ENCODE results near the gene PIH1D1.
"Not testable (repeated sequence)": the region's sequence is repeated elsewhere in the genome, so short reads cannot be mapped to it uniquely, and the experiment has no call there.

PIH1D1 gene

DNA sequence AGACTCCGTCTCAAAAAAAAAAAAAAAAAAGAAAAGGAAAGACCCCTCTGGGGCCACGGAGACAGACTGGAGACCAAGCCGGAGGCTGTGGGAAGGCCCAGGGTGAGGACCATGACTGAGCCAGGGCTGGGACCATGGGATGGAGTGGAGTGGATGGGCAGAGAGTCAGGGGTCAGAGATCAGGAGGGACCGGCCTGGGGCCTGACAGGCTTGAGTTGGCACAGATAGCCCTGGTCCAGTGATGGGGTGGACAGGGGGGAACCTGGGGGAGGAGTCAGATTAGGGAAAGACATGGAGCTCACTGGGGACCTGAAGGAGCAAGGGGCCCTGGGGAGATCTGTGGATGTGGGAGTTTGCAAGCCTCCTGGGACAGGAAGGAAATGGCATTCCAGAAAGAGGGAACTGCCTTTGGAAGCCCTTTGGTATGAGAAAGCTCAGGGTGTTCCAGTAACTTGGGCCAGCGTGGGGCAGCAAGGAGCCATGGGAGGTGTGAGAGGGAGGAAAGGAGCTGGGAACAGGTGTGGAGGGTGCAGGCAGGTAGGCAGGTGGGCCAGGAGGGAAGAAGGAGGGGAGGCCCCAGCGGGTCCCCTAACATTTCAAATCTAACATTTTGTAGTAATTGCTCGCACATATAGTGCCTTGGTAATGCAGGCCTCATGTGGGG is 29.5 kb upstream of the PIH1D1 start:
- DNase-seq (ENCODE audit: low read depth in 2 of 2): no peak

DNA sequence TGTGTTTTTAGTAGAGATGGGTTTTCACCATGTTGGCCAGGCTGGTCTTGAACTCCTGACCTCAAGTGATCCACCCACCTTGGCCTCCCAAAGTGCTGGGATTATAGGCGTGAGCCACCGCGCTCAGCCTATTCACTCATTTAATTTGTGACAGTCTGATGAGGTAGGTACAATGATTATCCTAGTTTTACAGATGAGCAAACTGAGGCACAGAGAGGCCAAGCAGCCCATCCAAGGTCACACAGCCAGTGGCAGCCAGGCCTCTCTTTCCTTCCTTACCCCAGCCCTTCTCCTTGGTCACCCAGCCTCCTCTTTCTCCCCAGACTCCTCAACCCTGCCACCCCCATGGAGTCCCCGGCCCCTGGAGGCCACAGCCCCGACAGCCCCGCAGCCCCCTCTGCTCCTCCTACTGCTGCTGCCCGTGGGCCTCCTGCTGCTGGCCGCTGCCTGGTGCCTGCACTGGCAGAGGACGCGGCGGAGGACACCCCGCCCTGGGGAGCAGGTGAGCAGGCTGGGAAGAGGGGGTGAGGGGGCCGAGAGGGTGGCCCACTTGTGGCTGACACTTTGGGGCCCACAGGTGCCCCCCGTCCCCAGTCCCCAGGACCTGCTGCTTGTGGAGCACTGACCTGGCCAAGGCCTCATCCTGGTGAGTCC is 28.5 kb upstream of the PIH1D1 start:
- DNase-seq (ENCODE audit: low read depth in 2 of 2): no peak

DNA sequence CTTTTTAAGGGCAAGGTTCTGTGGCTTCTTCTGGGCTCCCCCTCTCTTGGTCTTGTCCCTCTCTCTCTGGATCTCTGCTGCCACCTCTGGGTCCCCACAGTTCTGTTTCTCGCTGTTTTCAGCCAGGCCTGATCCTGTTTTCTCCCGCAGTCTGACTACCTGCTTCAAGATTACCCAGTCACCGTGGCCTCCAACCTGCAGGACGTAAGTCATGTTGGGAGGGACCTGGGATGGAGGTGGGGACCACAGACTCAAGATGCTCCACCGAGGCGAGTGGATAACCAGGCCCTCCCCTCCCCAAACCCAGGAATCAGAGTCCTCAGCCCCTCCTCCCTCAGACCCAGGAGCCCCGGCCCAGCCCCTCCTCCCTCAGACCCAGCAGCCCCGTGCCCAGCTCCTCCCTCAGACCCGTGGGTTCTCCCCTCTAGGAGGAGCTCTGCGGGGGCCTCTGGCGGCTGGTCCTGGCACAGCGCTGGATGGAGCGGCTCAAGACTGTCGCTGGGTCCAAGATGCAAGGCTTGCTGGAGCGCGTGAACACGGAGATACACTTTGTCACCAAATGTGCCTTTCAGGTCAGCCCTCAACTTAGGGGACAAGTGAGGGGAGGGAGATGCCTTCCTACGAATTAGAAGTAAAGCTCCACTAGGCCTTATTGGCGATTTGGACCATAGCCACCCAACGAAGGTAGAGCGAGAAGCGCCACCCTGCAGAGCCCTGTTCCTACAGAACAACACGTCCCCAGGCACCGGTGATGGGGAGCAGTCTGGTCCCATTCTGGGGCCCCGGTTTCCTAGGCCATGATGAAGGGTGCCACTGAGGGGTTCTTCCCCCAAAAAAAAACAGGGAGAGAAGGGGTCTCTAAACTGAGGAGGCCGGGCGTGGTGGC is 24.6 kb upstream of the PIH1D1 start:
- DNase-seq (ENCODE audit: low read depth in 2 of 2): peak; percentile 64 to 78

DNA sequence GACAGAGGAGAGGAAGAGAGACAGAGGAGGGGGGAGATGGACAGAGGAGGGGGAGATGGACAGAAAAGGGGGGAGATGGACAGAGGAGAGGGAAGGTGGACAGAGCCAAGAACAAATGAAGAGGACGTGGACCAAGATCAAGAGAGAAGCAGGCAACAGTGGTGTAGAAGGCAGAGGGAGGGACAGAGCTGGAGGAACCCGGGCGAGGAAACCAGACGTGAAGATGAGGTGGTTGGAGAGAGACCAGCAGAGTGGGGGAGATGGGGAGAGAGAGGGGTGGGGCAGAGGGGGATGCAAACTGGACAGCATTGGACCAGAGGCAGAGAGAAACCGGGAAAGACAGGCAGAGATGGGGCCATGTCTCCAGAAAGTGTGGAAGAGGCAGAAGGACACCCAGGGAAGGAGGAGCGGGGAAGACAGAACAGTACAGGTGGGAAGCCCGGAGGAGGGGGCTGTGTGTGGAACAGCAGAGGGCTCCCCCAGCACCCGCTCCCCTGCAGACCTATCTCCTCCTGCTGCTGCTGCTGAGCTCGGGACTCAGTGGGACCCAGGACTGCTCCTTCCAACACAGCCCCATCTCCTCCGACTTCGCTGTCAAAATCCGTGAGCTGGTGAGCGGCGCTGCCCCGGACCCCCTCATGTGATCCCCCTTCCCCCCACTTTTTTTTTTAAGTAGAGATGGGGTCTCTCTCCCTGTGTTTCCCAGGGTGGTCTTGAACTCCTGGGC is 23.7 kb upstream of the PIH1D1 start:
- DNase-seq (ENCODE audit: low read depth in 2 of 2): no peak

DNA sequence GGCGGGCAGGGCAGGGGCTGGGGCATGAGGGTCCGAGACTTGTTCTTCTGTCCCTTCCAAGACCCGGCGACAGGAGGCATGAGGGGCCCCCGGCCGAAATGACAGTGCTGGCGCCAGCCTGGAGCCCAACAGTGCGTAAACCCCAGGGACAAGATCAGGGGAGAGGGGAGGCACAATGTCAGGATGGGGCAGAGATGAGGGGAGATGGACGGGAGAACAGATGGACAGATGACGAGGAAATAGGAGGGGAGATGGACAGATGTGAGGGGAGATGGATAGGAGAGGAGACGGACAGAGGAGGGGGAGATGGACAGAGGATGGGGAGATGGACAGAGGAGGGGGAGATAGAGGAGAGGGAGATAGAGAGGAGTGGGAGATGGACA is 22.9 kb upstream of the PIH1D1 start:
- DNase-seq (ENCODE audit: low read depth in 2 of 2): no peak

DNA sequence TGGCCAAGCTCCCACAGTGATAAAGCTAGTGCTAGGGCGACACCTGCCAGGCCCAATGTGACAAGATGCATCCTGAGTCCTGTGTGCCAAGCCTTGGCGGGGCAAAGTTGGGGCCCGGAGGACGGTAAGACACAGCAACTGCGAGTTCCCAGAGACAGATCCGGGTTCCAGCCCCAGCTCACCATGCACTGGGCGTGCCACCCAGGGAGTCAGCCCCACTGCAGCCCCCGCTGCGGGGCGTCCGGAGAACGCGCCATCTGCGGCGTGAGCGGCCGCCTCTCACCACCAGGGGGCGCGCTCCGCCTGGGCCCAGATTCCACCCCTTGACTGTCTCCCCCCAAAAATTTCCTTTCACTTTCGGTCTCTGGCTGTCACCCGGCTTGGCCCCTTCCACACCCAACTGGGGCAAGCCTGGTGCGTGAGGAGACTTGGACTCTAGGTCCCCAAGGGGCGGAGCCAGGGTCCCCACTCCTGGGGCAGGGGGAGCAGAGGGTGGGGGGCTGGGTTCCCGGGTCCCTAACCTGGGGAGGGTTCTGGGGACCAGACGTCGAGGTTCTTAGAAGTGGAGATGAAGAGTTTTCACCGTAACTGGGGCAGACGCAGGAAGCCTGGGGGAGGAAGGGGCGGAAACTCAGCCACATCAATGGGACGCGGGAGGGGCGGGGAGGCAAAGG is 22.4 kb upstream of the PIH1D1 start, which contains the start of gene FLT3LG:
Gene FLT3LG (plus strand): TSS at position 348 of the 674 bp plus-strand sequence. CDS start 425 bp downstream, outside the sequence.
- DNase-seq (ENCODE audit: low read depth in 2 of 2): peak; percentile 79 to 80

DNA sequence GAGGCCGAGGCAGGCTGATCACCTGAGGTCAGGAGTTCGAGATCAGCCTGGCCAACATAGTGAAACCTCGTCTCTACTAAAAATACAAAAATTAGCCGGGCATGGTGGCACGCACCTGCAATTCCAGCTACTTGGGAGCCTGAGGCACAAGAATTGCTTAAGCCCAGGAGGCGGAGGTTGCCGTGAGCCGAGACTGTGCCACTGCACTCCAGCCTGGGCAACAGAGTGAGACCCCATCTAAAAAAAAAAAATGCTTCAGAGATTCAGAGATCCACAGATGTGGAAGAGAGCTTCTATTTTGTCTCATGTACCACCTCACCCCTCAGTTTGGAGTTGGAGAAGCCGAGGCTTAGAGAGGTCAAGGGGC is 21.9 kb upstream of the PIH1D1 start:
- DNase-seq (ENCODE audit: low read depth in 2 of 2): not testable (repeated sequence)

DNA sequence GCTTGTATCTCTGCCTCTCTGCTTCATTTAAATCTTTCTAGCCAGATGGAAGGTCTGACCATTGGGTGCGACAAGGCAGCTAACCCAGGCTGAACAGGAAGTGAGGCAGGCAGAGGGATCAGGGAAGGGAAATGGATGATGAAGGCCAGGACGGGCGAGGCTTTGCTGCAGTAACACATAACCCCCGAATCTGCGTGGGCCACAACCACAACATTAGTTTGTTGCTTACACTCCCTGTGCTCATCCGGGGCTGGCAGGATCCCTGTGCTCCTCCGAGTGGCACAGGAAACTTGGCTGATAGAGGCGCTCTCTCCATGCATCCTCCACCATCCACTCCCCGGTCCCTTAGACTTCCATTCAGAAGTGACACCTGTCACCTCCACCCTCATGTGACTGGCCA is 21.3 kb upstream of the PIH1D1 start:
- DNase-seq (ENCODE audit: low read depth in 2 of 2): no peak

DNA sequence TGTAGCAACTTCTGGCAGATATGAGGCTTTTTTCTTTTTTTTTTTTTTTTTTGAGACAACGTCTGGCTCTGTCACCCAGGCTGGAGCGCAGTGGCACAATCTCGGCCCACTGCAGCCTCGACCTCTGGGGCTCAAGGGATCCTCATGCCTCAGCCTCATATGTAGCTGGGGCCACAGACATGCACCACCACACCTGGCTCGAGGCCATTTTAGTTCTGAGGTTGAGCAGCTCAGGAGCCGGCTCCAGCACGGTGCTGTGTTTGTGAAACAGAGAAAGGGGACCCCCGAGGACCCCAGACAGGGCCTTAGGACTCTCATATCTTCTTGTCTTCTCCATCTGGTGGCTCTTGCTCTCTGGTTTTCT is 19.0 kb upstream of the PIH1D1 start:
- DNase-seq (ENCODE audit: low read depth in 2 of 2): no peak

DNA sequence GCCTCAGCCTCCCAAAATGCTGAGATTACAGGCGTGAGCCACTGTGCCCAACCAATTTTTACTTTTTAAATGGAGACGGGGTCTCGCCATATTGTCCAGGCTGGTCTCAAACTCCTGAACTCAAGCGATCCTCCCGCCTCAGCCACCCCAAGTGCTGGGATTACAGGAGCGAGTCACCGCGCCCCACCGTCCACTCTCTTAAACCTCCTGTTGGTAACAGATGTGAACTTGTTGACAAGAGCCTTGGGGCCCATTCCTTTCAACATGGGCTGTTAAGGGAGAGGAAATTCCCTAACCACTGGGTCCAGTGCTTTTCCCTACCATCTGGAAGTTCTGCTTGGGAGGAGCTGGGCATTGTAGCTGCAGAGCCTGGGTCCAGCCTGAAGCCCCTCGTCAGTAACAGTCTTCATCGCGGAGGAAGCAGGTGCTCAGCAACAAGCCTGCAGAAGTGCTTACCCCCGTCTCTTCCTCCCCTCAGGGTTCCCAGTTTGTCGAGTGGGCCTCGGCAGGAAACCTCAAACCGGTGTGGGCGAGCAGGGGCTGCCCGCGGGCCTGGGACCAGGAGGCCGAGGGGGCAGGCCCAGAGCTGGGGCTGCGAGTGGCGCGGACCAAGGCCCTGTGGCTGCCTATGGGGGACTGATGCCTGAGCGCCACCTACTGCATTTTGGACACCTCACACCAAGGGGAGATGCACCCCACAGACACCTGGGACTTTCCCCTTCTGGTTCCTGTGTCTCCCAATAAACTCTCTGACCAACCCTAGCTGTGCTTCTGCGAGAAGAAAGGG is 18.4 kb upstream of the PIH1D1 start:
- peak; percentile 80 to 84 for DNase-seq (ENCODE audit: low read depth in 2 of 2)

DNA sequence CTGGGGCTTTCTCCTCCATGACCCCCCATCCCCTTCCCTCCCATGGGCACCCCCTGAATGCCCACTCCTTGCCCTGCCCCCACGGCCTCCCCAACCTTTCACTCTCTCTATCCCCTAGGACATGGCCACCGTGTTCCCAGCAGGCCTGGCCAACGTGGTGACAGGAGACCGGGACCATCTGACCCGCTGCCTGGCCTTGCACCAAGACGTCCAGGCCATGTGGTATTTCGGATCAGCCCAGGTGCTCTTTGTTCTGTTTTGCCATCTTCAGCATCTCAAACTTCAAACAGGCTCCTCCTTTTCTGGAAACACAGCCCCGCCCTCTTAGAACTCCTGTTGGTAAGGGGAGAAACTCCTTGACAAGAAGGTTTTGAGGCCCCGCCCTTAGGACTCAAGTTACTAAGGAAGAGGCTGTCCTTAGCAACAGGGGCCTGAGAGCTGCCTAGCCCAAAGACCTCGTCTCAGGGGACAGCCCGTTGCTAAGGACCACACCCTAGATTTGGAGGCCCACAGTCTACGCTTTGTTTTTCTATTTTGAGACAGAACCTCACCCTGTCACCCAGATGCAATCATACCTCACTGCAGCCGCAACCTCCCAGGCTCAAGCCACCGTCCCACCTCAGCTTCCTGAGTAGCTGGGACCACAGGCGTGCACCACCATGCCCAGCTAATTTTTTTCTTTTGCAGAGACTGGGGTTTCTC is 17.3 kb upstream of the PIH1D1 start:
- peak; percentile 62 to 66 for DNase-seq (ENCODE audit: low read depth in 2 of 2)

DNA sequence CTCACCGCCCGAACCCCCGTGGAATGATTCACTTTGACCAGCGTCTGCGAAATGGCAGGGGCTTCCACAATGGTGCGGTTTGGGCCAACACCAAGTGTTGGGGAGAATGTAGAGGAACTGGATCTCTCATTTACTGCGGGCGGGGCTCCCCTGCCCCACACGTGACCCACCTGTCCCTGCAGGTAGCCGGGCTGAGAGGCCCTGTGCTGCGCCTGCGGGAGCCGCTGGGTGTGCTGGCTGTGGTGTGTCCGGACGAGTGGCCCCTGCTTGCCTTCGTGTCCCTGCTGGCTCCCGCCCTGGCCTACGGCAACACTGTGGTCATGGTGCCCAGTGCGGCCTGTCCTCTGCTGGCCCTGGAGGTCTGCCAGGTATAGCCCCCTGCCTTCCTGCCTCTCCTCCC is 16.6 kb upstream of the PIH1D1 start:
- DNase-seq (ENCODE audit: low read depth in 2 of 2): no peak

DNA sequence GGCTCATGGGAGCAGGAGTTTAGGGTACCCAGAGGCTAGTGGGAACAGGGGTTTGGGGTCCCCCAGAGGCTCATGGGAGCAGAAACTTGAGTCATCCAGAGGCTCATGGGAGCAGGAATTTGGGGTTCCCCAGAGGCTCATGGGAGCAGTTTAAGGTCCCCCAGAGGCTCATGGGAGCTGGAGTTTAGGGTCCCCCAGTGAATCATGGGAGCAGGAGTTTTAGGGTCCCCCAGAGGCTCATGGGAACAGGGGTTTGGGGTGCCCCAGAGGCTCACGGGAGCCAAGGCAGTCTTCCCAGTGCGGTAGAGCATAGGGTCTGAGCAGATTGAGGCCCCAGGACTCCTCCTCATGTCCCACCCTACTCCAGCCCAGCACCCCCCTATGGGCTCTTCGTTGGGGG is 13.8 kb upstream of the PIH1D1 start:
- DNase-seq (ENCODE audit: low read depth in 2 of 2): no peak

DNA sequence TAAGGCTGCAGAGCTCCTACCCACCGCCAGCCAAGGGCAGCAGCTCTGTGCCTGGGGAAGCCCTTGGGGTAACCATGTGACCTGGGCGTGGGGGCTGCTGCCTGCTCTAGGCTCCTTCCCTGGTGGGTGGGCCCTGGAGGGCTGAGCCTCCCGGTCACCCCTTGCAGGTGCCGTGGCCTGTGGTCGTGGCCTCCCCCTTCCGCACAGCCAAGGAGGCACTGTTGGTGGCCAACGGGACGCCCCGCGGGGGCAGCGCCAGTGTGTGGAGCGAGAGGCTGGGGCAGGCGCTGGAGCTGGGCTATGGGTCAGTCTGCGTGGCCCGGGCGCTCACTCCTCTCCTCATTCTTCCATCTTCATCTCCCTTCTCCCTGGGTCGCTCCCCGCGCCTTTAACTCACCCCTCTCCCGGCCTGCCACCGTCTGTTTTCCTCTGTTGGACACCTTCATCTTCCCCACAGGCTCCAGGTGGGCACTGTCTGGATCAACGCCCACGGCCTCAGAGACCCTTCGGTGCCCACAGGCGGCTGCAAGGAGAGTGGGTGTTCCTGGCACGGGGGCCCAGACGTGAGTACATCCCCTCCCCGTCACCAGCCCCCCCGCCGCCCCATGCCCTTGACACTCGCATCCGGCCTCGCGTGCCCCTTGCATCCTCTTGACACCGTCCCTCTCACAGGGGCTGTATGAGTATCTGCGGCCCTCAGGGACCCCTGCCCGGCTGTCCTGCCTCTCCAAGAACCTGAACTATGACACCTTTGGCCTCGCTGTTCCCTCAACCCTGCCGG is 12.5 kb upstream of the PIH1D1 start:
- DNase-seq (ENCODE audit: low read depth in 2 of 2): no peak

DNA sequence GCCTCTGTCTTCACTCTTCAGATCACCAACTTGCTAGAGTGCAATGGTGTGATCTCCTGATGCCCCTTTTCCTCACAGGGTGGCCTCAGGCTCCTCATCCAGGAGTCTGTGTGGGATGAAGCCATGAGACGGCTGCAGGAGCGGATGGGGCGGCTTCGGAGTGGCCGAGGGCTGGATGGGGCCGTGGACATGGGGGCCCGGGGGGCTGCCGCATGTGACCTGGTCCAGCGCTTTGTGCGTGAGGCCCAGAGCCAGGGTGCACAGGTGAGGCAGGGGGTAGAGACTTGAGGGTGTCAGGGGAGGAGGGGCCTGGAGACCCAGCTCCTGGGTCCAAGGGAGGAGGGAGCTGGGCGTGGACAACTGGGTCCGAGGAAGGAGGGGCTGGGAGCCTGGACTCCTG is 10.9 kb upstream of the PIH1D1 start:
- DNase-seq (ENCODE audit: low read depth in 2 of 2): no peak

DNA sequence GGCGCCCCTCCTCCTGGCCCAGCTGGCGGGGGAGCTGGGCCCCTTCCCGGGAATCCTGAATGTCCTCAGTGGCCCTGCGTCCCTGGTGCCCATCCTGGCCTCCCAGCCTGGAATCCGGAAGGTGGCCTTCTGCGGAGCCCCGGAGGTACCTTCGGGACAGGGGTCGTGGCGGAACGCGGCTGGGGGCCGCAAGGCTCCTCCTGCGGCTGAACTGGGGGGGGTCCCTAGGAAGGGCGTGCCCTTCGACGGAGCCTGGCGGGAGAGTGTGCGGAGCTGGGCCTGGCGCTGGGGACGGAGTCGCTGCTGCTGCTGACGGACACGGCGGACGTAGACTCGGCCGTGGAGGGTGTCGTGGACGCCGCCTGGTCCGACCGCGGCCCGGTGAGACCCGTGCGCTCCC is 10.0 kb upstream of the PIH1D1 start:
- no peak for DNase-seq (ENCODE audit: low read depth in 2 of 2)

DNA sequence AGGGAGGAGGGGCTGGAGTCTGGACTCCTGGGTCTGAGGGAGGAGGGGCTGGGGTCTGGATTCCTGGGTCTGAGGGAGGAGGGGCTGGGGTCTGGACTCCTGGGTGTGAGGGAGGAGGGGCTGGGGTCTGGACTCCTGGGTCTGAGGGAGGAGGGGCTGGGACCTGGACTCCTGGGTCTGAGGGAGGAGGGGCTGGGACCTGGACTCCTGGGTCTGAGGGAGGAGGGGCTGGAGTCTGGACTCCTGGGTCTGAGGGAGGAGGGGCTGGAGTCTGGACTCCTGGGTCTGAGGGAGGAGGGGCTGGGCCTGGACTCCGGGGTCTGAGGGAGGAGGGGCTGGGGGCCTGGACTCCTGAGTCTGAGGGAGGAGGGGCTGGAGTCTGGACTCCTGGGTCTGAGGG is 9.5 kb upstream of the PIH1D1 start:
- DNase-seq (ENCODE audit: low read depth in 2 of 2): not testable (repeated sequence)

DNA sequence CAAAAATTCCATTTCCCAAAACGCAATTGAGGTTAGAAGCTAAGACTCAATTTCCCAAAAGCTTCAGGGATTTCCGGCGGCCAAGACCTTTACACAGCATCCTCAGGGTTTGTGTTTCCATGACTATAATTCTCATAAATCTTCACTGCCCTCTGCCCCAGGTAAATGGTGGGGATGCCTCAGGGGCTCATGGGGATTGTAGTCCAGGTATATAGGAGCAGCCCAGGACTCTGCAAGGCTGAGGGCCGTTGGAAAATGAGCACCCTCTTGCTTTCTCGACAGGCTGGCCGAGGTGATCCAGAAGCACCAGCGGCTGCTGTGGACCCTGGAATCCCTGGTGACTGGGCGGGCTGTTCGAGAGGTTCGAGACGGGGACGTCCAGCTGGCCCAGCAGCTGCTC is 7.8 kb upstream of the PIH1D1 start:
- DNase-seq (ENCODE audit: low read depth in 2 of 2): no peak

DNA sequence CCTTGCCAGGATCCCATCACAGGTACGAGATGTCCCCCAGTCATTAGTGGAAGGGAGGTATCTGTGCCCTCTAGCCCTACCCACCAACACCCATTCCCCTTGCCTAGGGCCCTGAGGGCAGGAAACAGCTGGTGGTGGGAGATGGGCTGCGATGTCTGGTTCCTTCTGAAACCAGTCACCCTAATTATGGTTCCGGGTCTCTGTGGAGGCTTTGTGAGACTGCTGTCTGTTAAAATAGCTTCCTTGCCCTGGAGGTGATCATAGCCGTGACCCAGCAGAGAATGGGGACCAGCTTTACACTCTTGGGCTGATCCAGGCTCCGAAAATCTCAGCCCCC is 6.9 kb upstream of the PIH1D1 start:
- no peak for DNase-seq (ENCODE audit: low read depth in 2 of 2)

DNA sequence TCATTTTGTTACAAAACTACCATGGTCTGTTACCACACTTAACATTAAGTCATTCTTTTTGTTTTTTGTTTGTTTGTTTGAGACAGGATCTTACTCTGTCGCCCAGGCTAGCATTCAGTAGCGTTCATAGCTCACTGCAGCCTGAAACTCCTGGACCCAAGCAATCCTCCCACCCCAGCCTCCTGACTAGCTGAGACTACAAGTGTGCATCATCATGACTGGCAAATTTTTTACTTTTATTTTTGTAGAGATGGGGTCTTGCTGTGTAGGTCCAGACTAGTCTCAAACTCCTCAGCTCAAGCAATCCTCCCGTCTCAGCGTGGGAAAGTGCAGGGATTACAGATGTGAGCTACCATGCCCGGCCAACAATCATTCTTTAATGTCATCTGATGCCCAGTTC is 4.7 kb upstream of the PIH1D1 start:
- DNase-seq (ENCODE audit: low read depth in 2 of 2): no peak
